AG10803 (cell line): ENCODE measurements around the gene SH2D2A.

Source experiments
- DNase-seq: peaks from one replicate; pipeline ENCODE4 v3.0.0; 2010; ENCODE audit warnings: low read depth
- H3K4me3 ChIP-seq: 2 replicates; pipeline ENCODE4 v1.5.1; 2011; ENCODE audit warnings: mild to moderate bottlenecking, low read length, control low read depth
- CTCF ChIP-seq: conservative IDR thresholded peaks from 2 replicates; pipeline ENCODE4 v1.5.1; 2011; ENCODE audit warnings: mild to moderate bottlenecking, low read length, control low read depth, inconsistent platforms

The SH2D2A gene

DNA sequence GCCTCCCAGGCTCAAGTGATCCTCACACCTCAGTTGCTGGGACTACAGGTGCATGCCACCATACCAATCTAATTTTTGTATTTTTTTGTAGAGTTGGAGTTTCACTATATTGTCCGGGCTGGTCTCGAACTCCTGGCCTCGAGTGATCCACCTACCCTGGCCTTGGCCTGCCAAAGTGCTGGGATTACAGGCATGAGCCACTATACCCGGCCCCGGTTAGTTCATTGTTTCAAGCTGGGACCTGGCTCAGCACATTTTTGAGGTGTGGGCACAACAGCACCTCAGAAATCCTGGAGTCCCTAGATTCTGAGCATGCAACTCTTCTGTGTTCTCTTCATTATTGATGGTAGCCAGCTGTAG, 21.3 kb downstream of the SH2D2A start:
- TF ChIP-seq CTCF = no peak
- H3K4me3 ChIP-seq = no peak overlapping the region
- no peak for DNase-seq

- DNase-seq = no peak
- no peak overlapping the region for H3K4me3 ChIP-seq
- TF ChIP-seq CTCF = no peak
These were observed 21.9 kb downstream of the SH2D2A start for GRCh38 chr1:156794506-156795373.

GRCh38 chr1:156789621-156790318, 26.9 kb downstream of the SH2D2A start:
- no peak for TF ChIP-seq CTCF

DNA sequence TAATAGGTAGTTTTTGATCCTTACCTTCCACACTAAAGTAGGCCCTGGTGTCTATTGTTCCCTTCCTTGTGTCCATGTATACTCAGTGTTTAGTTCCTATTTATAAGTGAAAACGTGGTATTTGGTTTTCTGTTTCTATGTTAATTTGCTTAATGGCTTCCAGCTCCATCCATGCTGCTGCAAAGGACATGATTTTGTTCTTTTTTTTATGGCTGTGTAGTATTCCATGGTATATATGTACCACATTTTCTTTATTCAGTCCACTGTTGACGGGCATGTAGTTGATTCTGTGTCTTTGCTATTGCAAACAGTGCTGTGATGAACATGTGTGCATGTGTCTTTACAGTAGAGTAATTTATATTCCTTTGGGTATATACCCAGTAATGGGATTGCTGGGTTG, 28.5 kb downstream of the SH2D2A start:
- H3K4me3 ChIP-seq = no peak overlapping the region
- DNase-seq = no peak
- TF ChIP-seq CTCF = no peak

More at GRCh38 chr1:156789621-156790318, 26.9 kb downstream of the SH2D2A start:
- no peak overlapping the region for H3K4me3 ChIP-seq
- DNase-seq = no peak

DNA sequence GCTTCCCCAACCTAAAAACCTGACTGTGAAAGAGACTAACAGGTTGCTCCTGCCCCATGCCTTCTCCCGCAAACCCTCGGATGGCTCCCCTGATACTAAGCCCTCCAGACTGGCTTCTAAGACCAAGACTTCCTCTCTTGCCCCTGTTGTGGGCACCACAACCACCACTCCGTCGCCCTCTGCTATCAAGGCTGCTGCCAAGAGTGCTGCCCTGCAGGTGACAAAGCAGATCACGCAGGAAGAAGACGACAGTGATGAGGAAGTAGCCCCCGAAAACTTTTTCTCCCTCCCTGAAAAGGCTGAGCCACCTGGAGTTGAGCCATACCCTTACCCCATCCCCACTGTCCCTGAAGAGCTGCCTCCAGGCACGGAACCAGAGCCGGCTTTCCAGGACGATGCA, 30.0 kb downstream of the SH2D2A start:
- no peak overlapping the region for H3K4me3 ChIP-seq
- no peak for DNase-seq
- no peak for TF ChIP-seq CTCF

DNA sequence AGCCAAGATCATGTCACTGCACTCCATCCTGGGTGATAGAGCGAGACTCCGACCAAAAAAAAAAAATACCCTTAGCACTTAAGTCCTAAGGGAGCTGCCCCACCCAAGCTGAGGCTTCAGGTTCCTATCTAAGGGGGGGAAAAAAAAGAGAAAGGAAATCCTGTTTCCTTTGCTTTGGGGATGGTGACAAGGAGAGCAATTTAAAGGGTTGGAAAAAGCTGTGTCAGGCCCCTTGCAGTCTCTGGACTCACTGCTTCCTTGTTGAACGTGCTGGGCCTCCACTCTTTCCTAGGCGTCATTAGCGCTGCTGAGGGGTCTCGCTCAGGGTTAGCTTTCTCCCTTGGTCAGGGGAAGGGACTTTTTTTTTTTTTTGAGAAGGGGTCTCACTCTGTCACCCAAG, 31.2 kb downstream of the SH2D2A start:
- no peak for TF ChIP-seq CTCF
- DNase-seq = no peak
- H3K4me3 ChIP-seq = no peak overlapping the region
